LNCAP (cell line): ENCODE results near the gene BANK1.

Experiments used
- CTCF ChIP-seq: fragments of 450-650 bp; IDR thresholded peaks from 2 replicates; pipeline ENCODE4 v1.5.1; 2017; ENCODE audit warnings: mild to moderate bottlenecking

BANK1 gene

GRCh38 chr4:102061133-102061532 lies 270.6 kb downstream of the BANK1 start:
- TF ChIP-seq CTCF = no peak

- TF ChIP-seq CTCF = no peak
Measured at GRCh38 chr4:102064747-102065442, 274.4 kb downstream of the BANK1 start.

GRCh38 chr4:102076622-102077021 lies 286.1 kb downstream of the BANK1 start:
- no peak for TF ChIP-seq CTCF

- TF ChIP-seq CTCF = no peak
Measured at GRCh38 chr4:102080184-102080583, 289.7 kb downstream of the BANK1 start.

- no peak for TF ChIP-seq CTCF
Measured at GRCh38 chr4:102089850-102090621, 299.5 kb downstream of the BANK1 start.

GRCh38 chr4:102091656-102092055 lies 301.1 kb downstream of the BANK1 start:
- no peak for TF ChIP-seq CTCF

GRCh38 chr4:102094481-102094880 lies 304.0 kb downstream of the BANK1 start:
- no peak for TF ChIP-seq CTCF
